Effector CD4-positive, alpha-beta T cell (primary cell): ENCODE measurements around the gene WDR45B.
"Not testable (repeated sequence)": the region's sequence is repeated elsewhere in the genome, so short reads cannot be mapped to it uniquely, and the experiment has no call there.

Experiments used
- DNase-seq: peaks from one replicate; pipeline ENCODE4 v3.0.0-alpha.2; 2020

Gene WDR45B

GRCh38 chr17:82577300-82577699 lies 70.9 kb downstream of the WDR45B start:
- no peak for DNase-seq

- not testable (repeated sequence) for DNase-seq
These were observed 72.5 kb downstream of the WDR45B start for GRCh38 chr17:82575581-82576221.

GRCh38 chr17:82574041-82574440 lies 74.2 kb downstream of the WDR45B start:
- DNase-seq = no peak

GRCh38 chr17:82571855-82572254 lies 76.4 kb downstream of the WDR45B start:
- no peak for DNase-seq

GRCh38 chr17:82570277-82570676 lies 78.0 kb downstream of the WDR45B start:
- DNase-seq = no peak

- no peak for DNase-seq
These were observed 78.6 kb downstream of the WDR45B start for GRCh38 chr17:82569621-82570020.

- DNase-seq = no peak
These were observed 79.2 kb downstream of the WDR45B start for GRCh38 chr17:82568997-82569393.

- DNase-seq = no peak
These were observed 81.0 kb downstream of the WDR45B start for GRCh38 chr17:82567286-82567685.

GRCh38 chr17:82566129-82566960 lies 81.9 kb downstream of the WDR45B start:
- no peak for DNase-seq

- no peak for DNase-seq
These were observed 82.7 kb downstream of the WDR45B start for GRCh38 chr17:82565551-82565950.
